A549 (cell line): ENCODE results near the gene DPP10.

Experiments
- CTCF ChIP-seq: fragments of >200 bp; sonication (Bioruptor Twin); formaldehyde crosslinking; IDR thresholded peaks from 3 replicates; pipeline ENCODE4 v1.5.1; 2016
- E2F6 ChIP-seq: IDR thresholded peaks from 2 replicates; pipeline ENCODE4 v1.6.1; 2012; ENCODE audit warnings: low read depth, borderline replicate concordance
- EP300 ChIP-seq, 2 experiments: fragments of >200 bp; sonication (Bioruptor Twin); formaldehyde crosslinking; IDR thresholded peaks; 2 replicates in 1 of 2; 3 replicates in 1 of 2; pipeline ENCODE4 v1.6.1; 2016 to 2017
- JUN ChIP-seq, 2 experiments: fragments of >200 bp; sonication (Bioruptor Twin); formaldehyde crosslinking; IDR thresholded peaks; 2 replicates in 1 of 2; 3 replicates in 1 of 2; pipeline ENCODE4 v1.6.1; 2016 to 2017
- POLR2A ChIP-seq: IDR thresholded peaks from 2 replicates; pipeline ENCODE4 v1.6.1; 2012; ENCODE audit warnings: mild to moderate bottlenecking, low read length
- POLR2AphosphoS2 ChIP-seq: conservative IDR thresholded peaks from 2 replicates; pipeline ENCODE4 v1.6.1; 2012; ENCODE audit warnings: low read length, improper control_type of control experiment, inconsistent platforms
- RAD21 ChIP-seq, 2 experiments: fragments of >200 bp in 1 of 2; sonication (Bioruptor Twin) in 1 of 2; formaldehyde crosslinking in 1 of 2; IDR thresholded peaks in 1 of 2; conservative IDR thresholded peaks in 1 of 2; 2 replicates in 1 of 2; 3 replicates in 1 of 2; pipeline ENCODE4 v1.6.1; 2012 to 2018; ENCODE audit warnings: inconsistent platforms in 1 of 2

- TF ChIP-seq JUN (IDR thresholded peaks at IDR 0.05), result no peak
- TF ChIP-seq CTCF, result no peak
- no peak for TF ChIP-seq EP300 (IDR thresholded peaks at IDR 0.05)
- TF ChIP-seq POLR2A, result no peak
- no peak for TF ChIP-seq POLR2AphosphoS2
- no peak for TF ChIP-seq E2F6
- TF ChIP-seq RAD21 (conservative IDR thresholded peaks at IDR 0.05 in 1 of 2, IDR thresholded peaks at IDR 0.05 in 1 of 2), result no peak
Observed at GRCh38 chr2:114685102-114685501, 242.7 kb downstream of the DPP10 start.
